GM23338 (cell line): ENCODE measurements around the gene CELSR3. TPM values are rescaled to one million over a fixed set of nuclear protein-coding genes. Genes with fewer than 3 reads are reported as not detected.

Experiments
- ATAC-seq: fragments of 200-7000 bp; cut with Tn5 transposase; 3 replicates; pipeline ENCODE4 v1.9.1; 2020
- DNase-seq: peaks from one replicate; pipeline ENCODE4 v3.0.0-alpha.2; 2015; ENCODE audit warnings: low spot score
- H2AFZ ChIP-seq: fragments of 200-600 bp; sonication (generic); 2 replicates; pipeline ENCODE4 v1.8.0; 2016; ENCODE audit warnings: antibody characterized with exemption, mild to moderate bottlenecking, moderate library complexity
- H3F3A ChIP-seq: fragments of 200-600 bp; sonication (generic); replicated peaks from 2 replicates; pipeline ENCODE4 v1.8.0; 2017; ENCODE audit warnings: antibody characterized with exemption, mixed run types, low read depth
- H3K27ac ChIP-seq: fragments of 200-600 bp; sonication (generic); 2 replicates; pipeline ENCODE4 v1.6.1; 2016; ENCODE audit warnings: low read depth
- H3K27me3 ChIP-seq: fragments of 200-600 bp; sonication (generic); 2 replicates; pipeline ENCODE4 v1.8.0; 2016; ENCODE audit warnings: mild to moderate bottlenecking, mixed run types, moderate library complexity; ENCODE audit not compliant: insufficient read depth
- H3K36me3 ChIP-seq: fragments of 200-600 bp; sonication (generic); 2 replicates; pipeline ENCODE4 v1.8.0; 2016; ENCODE audit warnings: mild to moderate bottlenecking; ENCODE audit not compliant: insufficient read depth
- H3K4me1 ChIP-seq: fragments of 200-600 bp; sonication (generic); 2 replicates; pipeline ENCODE4 v1.8.0; 2016; ENCODE audit warnings: mild to moderate bottlenecking, moderate library complexity; ENCODE audit not compliant: insufficient read depth
- H3K4me2 ChIP-seq: fragments of 200-600 bp; sonication (generic); 2 replicates; pipeline ENCODE4 v1.7.1; 2017; ENCODE audit warnings: mixed run types
- H3K4me3 ChIP-seq: fragments of 200-600 bp; sonication (generic); 2 replicates; pipeline ENCODE4 v1.6.1; 2016; ENCODE audit warnings: mixed run types
- H3K79me2 ChIP-seq: fragments of 200-600 bp; sonication (generic); replicated peaks from 2 replicates; pipeline ENCODE4 v1.8.0; 2017; ENCODE audit warnings: mild to moderate bottlenecking; ENCODE audit not compliant: insufficient read depth
- H3K9me2 ChIP-seq: fragments of 200-600 bp; sonication (generic); 2 replicates; pipeline ENCODE4 v1.8.0; 2017; ENCODE audit not compliant: insufficient read depth
- H4K20me1 ChIP-seq: fragments of 200-600 bp; sonication (generic); replicated peaks from 2 replicates; pipeline ENCODE4 v1.8.0; 2017; ENCODE audit warnings: mild to moderate bottlenecking; ENCODE audit not compliant: insufficient read depth
- H3K27ac Mint-ChIP-seq: 2 replicates; pipeline ENCODE4 v1.8.0; 2020; ENCODE audit warnings: inconsistent platforms, mild to moderate bottlenecking, moderate library complexity, mixed read lengths
- H3K27me3 Mint-ChIP-seq: 3 replicates; pipeline ENCODE4 v1.8.0; 2022; ENCODE audit warnings: low read depth, mild to moderate bottlenecking, moderate library complexity, mixed read lengths, inconsistent platforms; ENCODE audit not compliant: insufficient read depth, poor library complexity
- H3K36me3 Mint-ChIP-seq: 3 replicates; pipeline ENCODE4 v1.8.0; 2021; ENCODE audit warnings: low read depth, mild to moderate bottlenecking, inconsistent platforms, moderate library complexity, mixed read lengths
- H3K4me1 Mint-ChIP-seq: 3 replicates; pipeline ENCODE4 v1.8.0; 2020; ENCODE audit warnings: mild to moderate bottlenecking, inconsistent platforms, mixed read lengths
- H3K4me3 Mint-ChIP-seq: 3 replicates; pipeline ENCODE4 v1.8.0; 2021; ENCODE audit warnings: moderate library complexity, mild to moderate bottlenecking, inconsistent platforms, mixed read lengths
- H3K9me3 Mint-ChIP-seq: 3 replicates; pipeline ENCODE4 v1.8.0; 2020; ENCODE audit warnings: moderate library complexity, mild to moderate bottlenecking, inconsistent platforms, mixed read lengths
- CREB1 ChIP-seq: fragments of 250-450 bp; sonication (Bioruptor Pico); IDR thresholded peaks from 2 replicates; pipeline ENCODE4 v1.5.0; 2020; ENCODE audit warnings: low read depth, mild to moderate bottlenecking, moderate library complexity
- EZH2 ChIP-seq: fragments of 200-600 bp; sonication (generic); IDR thresholded peaks from one replicate; pipeline ENCODE4 v1.8.0; 2017; ENCODE audit warnings: antibody characterized with exemption, mild to moderate bottlenecking, low read depth; ENCODE audit not compliant: unreplicated experiment
- EZH2phosphoT487 ChIP-seq: fragments of 200-600 bp; sonication (generic); IDR thresholded peaks from one replicate; pipeline ENCODE4 v1.8.1; 2018; ENCODE audit warnings: antibody characterized with exemption; ENCODE audit not compliant: unreplicated experiment
- JUNB ChIP-seq: IDR thresholded peaks from one replicate; pipeline ENCODE4 v1.6.1; 2016; ENCODE audit warnings: antibody characterized with exemption; ENCODE audit not compliant: unreplicated experiment
- NANOG ChIP-seq: IDR thresholded peaks from 2 replicates; pipeline ENCODE4 v1.6.1; 2016; ENCODE audit warnings: antibody characterized with exemption, borderline replicate concordance
- POLR2AphosphoS5 ChIP-seq: IDR thresholded peaks from 2 replicates; pipeline ENCODE4 v1.6.1; 2016; ENCODE audit warnings: antibody characterized with exemption, low read depth
- REST ChIP-seq: IDR thresholded peaks from one replicate; pipeline ENCODE4 v1.6.1; 2018; ENCODE audit warnings: antibody characterized with exemption; ENCODE audit not compliant: unreplicated experiment
- STAT1 ChIP-seq: IDR thresholded peaks from one replicate; pipeline ENCODE4 v1.6.1; 2016; ENCODE audit warnings: antibody characterized with exemption; ENCODE audit not compliant: unreplicated experiment
- ZNF114 ChIP-seq: fragments of 250-450 bp; sonication (Bioruptor Pico); IDR thresholded peaks from 2 replicates; pipeline ENCODE4 v1.5.0; 2020; ENCODE audit warnings: mild to moderate bottlenecking, moderate library complexity
- ZNF331 ChIP-seq: fragments of 250-450 bp; sonication (Bioruptor Pico); IDR thresholded peaks from 2 replicates; pipeline ENCODE4 v1.5.0; 2020; ENCODE audit warnings: low read depth, mild to moderate bottlenecking, moderate library complexity
- ZNF462 ChIP-seq: fragments of 250-450 bp; sonication (Bioruptor Pico); IDR thresholded peaks from 2 replicates; pipeline ENCODE4 v1.5.0; 2020; ENCODE audit warnings: mild to moderate bottlenecking, moderate library complexity
- polyA plus RNA-seq: library from polyadenylated mRNA; unstranded; fragments of >200 nt; fragmentation: Nextera tagmentation; extraction: Ambion mirVana; gene quantifications from 2 replicates; pipeline ENCODE4 v1.2.1, GENCODE V29; 2016
- total RNA-seq: library from RNA; depleted of rRNA; stranded (reverse); fragments of >200 nt; shearing (Covaris generic); gene quantifications from 2 replicates; pipeline ENCODE4 v1.2.3, GENCODE V29; 2014
- TF ChIP-seq, protein P1 (sequence below), 2 experiments: fragments of 200-600 bp in 1 of 2; sonication (generic) in 1 of 2; conservative IDR thresholded peaks; 2 replicates each; pipeline versions ENCODE4 v1.5.1 to v1.6.1; 2016 to 2017; ENCODE audit warnings: antibody characterized with exemption in 2 of 2, low read depth in 2 of 2, mild to moderate bottlenecking in 2 of 2, moderate library complexity in 1 of 2
- TF ChIP-seq, protein P2 (sequence below): IDR thresholded peaks from 2 replicates; pipeline ENCODE4 v1.6.1; 2016; ENCODE audit warnings: antibody characterized with exemption

Gene CELSR3
- total and polyA plus RNA-seq, 2 experiments from 2014 or later: 7.5 to 33.3 TPM

DNA sequence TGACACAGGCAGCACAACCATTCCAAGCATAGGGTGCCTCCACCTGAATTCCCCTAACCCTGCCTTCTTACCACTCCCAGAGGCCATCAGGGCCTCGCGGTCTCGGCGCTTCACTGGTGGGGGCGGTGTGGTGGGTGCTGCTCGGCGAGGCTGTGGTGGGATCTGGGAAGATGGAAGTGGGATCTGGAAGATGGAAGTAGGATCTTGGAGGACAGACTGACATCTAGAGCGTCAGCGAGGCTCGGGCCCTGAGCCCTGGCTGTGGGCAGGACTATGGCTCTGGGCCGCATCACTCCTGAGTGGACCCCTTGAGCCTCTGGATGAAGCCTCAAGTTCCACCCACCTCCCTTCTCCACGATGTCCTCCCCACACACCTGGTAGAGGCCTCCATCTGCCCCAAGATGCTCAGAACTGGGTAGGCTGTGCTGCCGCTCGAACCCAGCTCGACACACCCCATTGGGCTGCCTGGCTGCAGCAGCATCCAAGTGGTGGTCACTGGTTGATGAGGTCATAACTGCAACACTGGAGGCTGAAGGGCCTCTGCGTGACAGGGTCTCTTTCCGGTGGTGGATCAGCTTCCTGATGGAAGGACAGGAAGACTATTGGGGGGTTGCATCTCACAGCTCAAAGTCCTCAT lies 19.4 kb upstream of the CELSR3 start:
- TF ChIP-seq POLR2AphosphoS5: no peak
- TF ChIP-seq ZNF114 (CRISPR knock-in tag): no peak
- TF ChIP-seq REST: no peak
- TF ChIP-seq, protein P1, sequence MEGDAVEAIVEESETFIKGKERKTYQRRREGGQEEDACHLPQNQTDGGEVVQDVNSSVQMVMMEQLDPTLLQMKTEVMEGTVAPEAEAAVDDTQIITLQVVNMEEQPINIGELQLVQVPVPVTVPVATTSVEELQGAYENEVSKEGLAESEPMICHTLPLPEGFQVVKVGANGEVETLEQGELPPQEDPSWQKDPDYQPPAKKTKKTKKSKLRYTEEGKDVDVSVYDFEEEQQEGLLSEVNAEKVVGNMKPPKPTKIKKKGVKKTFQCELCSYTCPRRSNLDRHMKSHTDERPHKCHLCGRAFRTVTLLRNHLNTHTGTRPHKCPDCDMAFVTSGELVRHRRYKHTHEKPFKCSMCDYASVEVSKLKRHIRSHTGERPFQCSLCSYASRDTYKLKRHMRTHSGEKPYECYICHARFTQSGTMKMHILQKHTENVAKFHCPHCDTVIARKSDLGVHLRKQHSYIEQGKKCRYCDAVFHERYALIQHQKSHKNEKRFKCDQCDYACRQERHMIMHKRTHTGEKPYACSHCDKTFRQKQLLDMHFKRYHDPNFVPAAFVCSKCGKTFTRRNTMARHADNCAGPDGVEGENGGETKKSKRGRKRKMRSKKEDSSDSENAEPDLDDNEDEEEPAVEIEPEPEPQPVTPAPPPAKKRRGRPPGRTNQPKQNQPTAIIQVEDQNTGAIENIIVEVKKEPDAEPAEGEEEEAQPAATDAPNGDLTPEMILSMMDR (conservative IDR thresholded peaks at IDR 0.05; ENCODE audit: low read depth in 2 of 2): no peak
- no peak for TF ChIP-seq CREB1 (CRISPR knock-in tag)
- TF ChIP-seq STAT1: no peak
- no peak for TF ChIP-seq ZNF331
- no peak for TF ChIP-seq EZH2phosphoT487
- no peak for TF ChIP-seq ZNF462
- no peak for TF ChIP-seq NANOG
- TF ChIP-seq EZH2: no peak
- TF ChIP-seq, protein P2, sequence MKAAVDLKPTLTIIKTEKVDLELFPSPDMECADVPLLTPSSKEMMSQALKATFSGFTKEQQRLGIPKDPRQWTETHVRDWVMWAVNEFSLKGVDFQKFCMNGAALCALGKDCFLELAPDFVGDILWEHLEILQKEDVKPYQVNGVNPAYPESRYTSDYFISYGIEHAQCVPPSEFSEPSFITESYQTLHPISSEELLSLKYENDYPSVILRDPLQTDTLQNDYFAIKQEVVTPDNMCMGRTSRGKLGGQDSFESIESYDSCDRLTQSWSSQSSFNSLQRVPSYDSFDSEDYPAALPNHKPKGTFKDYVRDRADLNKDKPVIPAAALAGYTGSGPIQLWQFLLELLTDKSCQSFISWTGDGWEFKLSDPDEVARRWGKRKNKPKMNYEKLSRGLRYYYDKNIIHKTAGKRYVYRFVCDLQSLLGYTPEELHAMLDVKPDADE: no peak
- TF ChIP-seq JUNB: no peak
- H4K20me1 ChIP-seq: 0 out of 2 replicates have a peak, but pooled peaks cover 2% of the 10 kb centered on the region
- peaks cover 7% of the 10 kb centered on the region for H3K4me1 ChIP-seq
- H3K9me2 ChIP-seq: no peaks in the 10 kb centered on the region
- no peak overlapping the region for H3K4me2 ChIP-seq
- no peak for ATAC-seq
- H3K27me3 ChIP-seq: no peaks in the 10 kb centered on the region
- no peak overlapping the region for H3K27ac ChIP-seq
- Mint-ChIP-seq H3K36me3 (peaks cover 53% of the 10 kb centered on the region), H3K9me3 (no peaks in the 10 kb centered on the region; the same call in 2 of the 3 replicates), H3K4me1 (peaks cover 17% of the 10 kb centered on the region), H3K27me3 (peaks cover 17% of the 10 kb centered on the region), H3K4me3 (no peak overlapping the region), H3K27ac (no peak overlapping the region)
- no peak for DNase-seq
- H3K4me3 ChIP-seq: no peak overlapping the region
- no peaks in the 10 kb centered on the region for H3K36me3 ChIP-seq
- H3F3A ChIP-seq: peaks cover 10% of the 10 kb centered on the region
- no peak overlapping the region for H2AFZ ChIP-seq
- H3K79me2 ChIP-seq: peaks cover 13% of the 10 kb centered on the region
